ENCODE data around the gene RNF20. TPM values are rescaled to one million over a fixed set of nuclear protein-coding genes. Genes with fewer than 3 reads are reported as not detected.
A peak's percentile ranks its signal among the peaks of the same experiment; 100 is the strongest.

Gene RNF20
- total and polyA plus RNA-seq, 2 of the 4 experiments (the other 2 are of a cell fraction), result 13.7 to 21.3 TPM

- no peak overlapping the region for H2AFZ ChIP-seq (replicated peaks; ENCODE audit: low read length, poor library complexity)
- no peaks in the 10 kb centered on the region for H4K20me1 ChIP-seq (ENCODE audit: insufficient read depth, low read length)
- no peak overlapping the region for H3K18ac ChIP-seq (ENCODE audit: low read depth, low read length)
- H3K27ac ChIP-seq (ENCODE audit: insufficient read depth, low read length), result no peak overlapping the region
- no peak overlapping the region for H4K91ac ChIP-seq (ENCODE audit: insufficient read depth, low read depth, low read length)
- no peaks in the 10 kb centered on the region for H3K27me3 ChIP-seq (ENCODE audit: control insufficient read depth, insufficient read depth, low read length)
- H3K9me3 ChIP-seq (ENCODE audit: control insufficient read depth, insufficient read depth, low read length), result no peaks in the 10 kb centered on the region
- no peaks in the 10 kb centered on the region; the same call in 1 of the 2 replicates for H3K9me1 ChIP-seq (ENCODE audit: insufficient read depth, low read length)
- H3K4ac ChIP-seq (ENCODE audit: low read depth, low read length), result no peak overlapping the region
- dilution Hi-C loops (cut with HindIII; ENCODE audit: low sequenced_read_pairs, unreplicated experiment) (no loop called here), intact Hi-C loops (cut with micrococcal nuclease) (no loop called here), in situ Hi-C loops (cut with MboI; ENCODE audit: low sequenced_read_pairs) (no loop called here)
- H4K5ac ChIP-seq (ENCODE audit: low read depth, low read length), result no peak overlapping the region
- no peak overlapping the region for H3K4me2 ChIP-seq (ENCODE audit: low read depth, low read length)
- no peaks in the 10 kb centered on the region for H3K79me1 ChIP-seq (ENCODE audit: low read depth in 1 of 2, low read length in 2 of 2)
- H3K4me1 ChIP-seq (ENCODE audit: control insufficient read depth, insufficient read depth, low read length), result peaks cover 6% of the 10 kb centered on the region; the same call in 1 of the 2 replicates
- no peak overlapping the region for H3K4me3 ChIP-seq (ENCODE audit: insufficient read depth, low read depth, low read length)
- H3K36me3 ChIP-seq (ENCODE audit: control insufficient read depth, insufficient read depth, low read length), result no peaks in the 10 kb centered on the region
- no peak overlapping the region for H2AK9ac ChIP-seq (replicated peaks; ENCODE audit: low read depth, low read length, poor library complexity)
- H3K14ac ChIP-seq (replicated peaks; ENCODE audit: low read depth, low read length), result no peak overlapping the region
- POLR2A ChIA-PET (ENCODE audit: unreplicated experiment), result no interaction called here
- peak; percentile 9 for DNase-seq
- no peak overlapping the region for H2BK120ac ChIP-seq (ENCODE audit: low read depth, low read length)
- H3K23ac ChIP-seq (ENCODE audit: low read depth, low read length), result no peak overlapping the region
- ATAC-seq (ENCODE audit: low read depth), result no peak
- no TSS peak for BruUV-seq (replicated peaks)
- no peak overlapping the region for H2BK20ac ChIP-seq (ENCODE audit: low read depth, low read length)
- H2BK5ac ChIP-seq (ENCODE audit: low read depth, low read length, poor library complexity, severe bottlenecking), result no peak overlapping the region
- H3K56ac ChIP-seq (ENCODE audit: extremely low read depth, insufficient read depth, low read length), result no peak overlapping the region
- H4K8ac ChIP-seq (ENCODE audit: low read depth in 2 of 2, low read length in 2 of 2), result no peak overlapping the region
- no peak overlapping the region for H2AK5ac ChIP-seq (ENCODE audit: low read depth, low read length)
- TF ChIP-seq MXI1 (IDR thresholded peaks at IDR 0.05; ENCODE audit: borderline replicate concordance, low read depth, low read length) (no peak), BHLHE40 (IDR thresholded peaks at IDR 0.05; ENCODE audit: low read depth, low read length) (no peak), RCOR1 (IDR thresholded peaks at IDR 0.05; ENCODE audit: insufficient replicate concordance, low read length) (no peak), NFE2L2 (IDR thresholded peaks at IDR 0.05; ENCODE audit: low read depth, low read length) (no peak), RAD21 (IDR thresholded peaks at IDR 0.05; ENCODE audit: low read length) (no peak), MAFK (IDR thresholded peaks at IDR 0.05; ENCODE audit: low read depth, low read length) (no peak), FOS (IDR thresholded peaks at IDR 0.05; ENCODE audit: low read depth, low read length) (no peak), POLR2A (IDR thresholded peaks at IDR 0.05; ENCODE audit: low read depth, low read length) (no peak), USF2 (IDR thresholded peaks at IDR 0.05; ENCODE audit: low read depth, low read length) (no peak)
- no CpG with 5 or more reads among the region's 3 CpGs for WGBS, 2 experiments (ENCODE audit: extremely low coverage in 2 of 2, insufficient read length in 1 of 2)
- no peak overlapping the region for H3K9ac ChIP-seq (ENCODE audit: low read depth, low read length)
- CTCF ChIA-PET, result no interaction called here
- no peak overlapping the region for H2BK15ac ChIP-seq (ENCODE audit: low read depth, low read length)
Observed at GRCh38 chr9:101578378-101578777, 44.7 kb downstream of the RNF20 start.

All from IMR-90 (cell line).